GM19328 (cell line): ENCODE measurements around the gene TMTC1.
"Not testable (repeated sequence)": the region's sequence is repeated elsewhere in the genome, so short reads cannot be mapped to it uniquely, and the experiment has no call there.

Experiments
- ATAC-seq: cut with Tn5 transposase; IDR thresholded peaks from one replicate; pipeline ENCODE4 v1.9.1; 2021; ENCODE audit warnings: mild to moderate bottlenecking, moderate library complexity; ENCODE audit not compliant: unreplicated experiment

The TMTC1 gene

DNA sequence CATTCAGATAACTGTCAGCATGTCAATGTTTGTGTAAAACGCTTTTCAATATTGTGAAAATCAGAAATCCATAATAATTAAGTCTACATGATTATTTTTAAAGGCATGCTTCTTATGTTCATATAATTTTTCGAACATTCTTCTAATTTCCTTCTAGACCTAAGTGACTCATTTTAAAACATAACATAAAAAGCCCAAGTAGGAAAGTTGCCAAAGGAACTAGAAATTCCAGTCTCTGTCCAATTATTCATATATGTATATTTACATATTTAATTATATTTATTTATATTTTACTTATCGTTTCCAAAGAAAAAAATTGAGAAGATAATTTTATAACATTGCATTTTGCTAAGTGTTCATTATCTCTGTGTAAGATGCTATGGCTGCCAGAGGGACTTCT, 110.4 kb downstream of the TMTC1 start:
- ATAC-seq, result no peak

DNA sequence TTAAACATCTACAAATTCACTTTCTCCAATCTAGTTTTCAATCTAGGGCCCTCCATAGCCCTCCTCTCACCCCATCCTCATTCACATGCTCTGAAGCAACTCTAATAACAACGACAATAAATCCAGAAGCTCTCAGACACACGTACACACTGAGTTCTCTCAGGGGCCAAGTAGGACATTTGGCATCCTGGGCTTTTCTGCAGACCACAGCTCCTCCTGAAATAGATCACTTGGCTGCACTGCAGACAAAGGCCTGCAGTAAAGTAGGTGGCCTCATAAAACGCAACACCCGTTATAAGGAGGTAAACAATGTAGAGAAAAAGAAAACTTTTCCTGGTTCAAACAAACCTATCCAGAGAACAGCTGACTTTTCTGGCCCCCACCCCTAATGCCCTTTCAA, 111.2 kb downstream of the TMTC1 start:
- ATAC-seq, result no peak

DNA sequence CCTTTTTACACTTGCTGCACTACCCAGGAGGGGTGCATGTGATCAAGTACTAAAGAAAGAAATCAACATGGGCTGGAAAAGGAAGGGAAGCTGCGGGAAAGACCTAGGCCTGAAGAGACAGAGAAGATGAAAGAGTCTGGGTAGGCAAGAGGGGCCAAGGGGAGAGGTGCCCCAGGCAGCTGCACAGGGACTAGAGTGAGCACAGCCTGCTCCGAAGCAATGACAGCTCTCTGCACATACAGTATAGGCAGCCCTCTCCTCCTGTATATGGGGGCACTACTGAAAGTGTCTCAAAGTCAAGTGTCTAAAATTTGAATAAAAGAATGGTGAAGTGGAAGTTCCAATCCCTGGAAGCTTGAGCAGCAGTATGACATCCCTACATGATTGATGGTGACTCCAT, 112.0 kb downstream of the TMTC1 start:
- no peak for ATAC-seq

DNA sequence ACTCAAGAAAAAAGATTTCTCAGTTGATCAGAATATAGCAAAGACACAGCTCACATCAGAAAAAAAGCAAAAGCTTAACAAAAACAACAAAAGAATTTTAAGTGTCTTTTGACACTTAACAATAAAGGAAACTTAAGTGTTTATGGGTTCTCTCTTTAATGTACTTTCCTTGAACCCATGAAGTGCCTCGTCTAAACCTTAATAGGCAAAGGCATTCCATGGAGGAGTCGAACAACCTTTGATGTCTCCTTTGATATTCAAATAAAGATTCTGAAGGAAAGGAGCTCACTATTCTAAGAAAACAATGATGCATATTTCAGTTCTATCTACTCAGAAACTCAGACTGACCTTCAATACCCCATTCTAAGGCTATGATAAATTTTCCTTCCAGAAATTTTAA, 116.7 kb downstream of the TMTC1 start:
- ATAC-seq, result no peak

DNA sequence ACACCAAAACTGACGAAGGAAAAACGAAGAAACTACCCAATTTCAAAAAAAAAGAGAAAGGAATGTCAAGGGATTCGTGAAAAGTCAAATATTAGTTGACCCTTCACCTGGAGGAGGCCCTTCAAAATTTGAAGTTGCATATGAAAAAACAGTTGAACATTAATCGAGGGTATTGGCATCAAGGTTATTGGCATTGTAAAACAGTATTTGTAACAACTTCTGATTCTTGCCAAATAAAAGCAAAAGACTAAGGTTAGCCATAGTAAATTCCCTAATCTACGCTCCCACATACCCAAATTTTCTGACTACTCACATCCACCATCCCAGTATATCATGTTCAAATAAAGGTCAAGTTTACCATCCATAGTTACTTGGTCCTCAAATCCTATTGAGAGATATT, 118.6 kb downstream of the TMTC1 start:
- ATAC-seq, result no peak

DNA sequence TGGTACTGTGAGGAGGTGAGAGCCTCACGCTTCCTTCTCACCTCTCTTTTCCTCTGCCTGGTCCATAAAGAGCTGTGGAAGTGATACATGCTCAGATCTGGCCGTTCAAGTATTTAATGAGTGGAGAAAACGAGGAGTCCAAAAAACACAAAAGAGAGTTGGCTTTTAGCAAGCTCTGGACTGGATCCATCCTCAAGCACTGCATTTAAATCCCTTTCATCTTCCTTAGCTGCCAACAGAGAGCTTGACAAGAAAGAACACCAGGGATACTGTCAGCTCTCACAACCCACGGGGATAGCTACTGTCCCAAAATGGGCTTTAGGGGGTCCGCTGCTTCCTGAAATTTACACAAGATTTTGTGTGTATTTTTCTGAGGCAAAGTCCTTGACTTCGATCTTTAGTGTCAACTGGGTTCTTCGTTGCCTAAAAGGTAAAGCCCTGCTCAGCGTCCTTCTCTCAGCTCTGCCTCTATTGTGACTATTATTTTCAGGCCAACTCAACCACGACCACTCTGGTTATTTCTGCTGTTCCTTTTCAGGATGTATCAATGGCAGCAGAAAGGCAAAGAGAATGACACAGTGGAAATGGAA, 120.9 kb downstream of the TMTC1 start:
- no peak for ATAC-seq

DNA sequence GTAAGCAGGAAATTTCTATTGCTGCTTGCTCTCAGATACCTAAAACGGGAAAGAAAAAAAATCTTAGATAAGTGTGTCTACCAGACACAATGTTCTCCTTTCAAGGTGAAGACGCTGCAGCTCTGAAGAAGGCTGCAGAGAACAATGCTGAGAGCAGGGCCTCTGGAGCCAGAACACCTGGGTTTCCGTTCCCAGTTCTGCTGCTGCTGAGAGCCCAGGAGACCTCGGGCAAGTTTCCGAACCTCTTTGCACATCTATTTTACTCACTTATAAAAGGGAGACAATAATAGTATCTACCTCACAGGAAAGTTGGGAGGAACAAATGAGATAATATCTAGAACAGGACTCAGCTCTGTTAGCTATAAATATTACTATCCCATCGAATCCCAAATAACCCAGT, 122.9 kb downstream of the TMTC1 start:
- no peak for ATAC-seq

DNA sequence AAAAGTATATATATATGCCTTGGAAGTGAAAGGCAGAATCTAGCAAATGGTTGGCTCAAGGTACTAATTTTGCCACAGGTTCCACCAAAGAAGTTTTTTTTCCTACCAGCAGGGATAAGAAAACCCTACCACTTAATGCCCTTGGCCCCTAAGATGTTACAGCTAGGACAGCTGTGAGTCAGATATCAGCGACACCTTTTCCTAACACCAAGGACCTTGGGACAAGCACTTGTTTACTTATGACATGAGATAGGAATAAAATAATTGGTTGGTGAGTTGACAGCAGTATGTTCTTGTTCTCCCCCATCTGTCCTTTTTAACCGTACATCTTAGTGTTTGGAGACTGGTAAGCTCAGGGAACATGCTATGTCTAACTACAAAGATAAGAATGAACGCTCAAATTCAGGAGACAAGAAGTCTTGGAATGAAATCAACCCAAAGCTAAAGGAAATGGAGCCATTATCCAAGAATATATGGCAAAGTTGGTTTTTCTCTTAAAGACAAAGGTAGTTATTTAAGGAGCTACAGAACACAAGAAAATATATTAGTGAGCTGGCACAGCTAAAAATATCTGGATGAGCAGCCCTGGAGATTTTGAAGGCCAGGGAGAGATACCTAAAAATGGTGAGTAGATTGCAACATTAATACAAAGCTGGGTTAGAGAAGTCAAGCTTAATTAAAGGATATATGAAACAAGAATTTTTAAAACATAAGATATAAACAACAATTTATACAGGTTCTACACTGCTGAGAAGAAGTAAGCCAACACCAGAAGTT, 126.8 kb downstream of the TMTC1 start:
- no peak for ATAC-seq

DNA sequence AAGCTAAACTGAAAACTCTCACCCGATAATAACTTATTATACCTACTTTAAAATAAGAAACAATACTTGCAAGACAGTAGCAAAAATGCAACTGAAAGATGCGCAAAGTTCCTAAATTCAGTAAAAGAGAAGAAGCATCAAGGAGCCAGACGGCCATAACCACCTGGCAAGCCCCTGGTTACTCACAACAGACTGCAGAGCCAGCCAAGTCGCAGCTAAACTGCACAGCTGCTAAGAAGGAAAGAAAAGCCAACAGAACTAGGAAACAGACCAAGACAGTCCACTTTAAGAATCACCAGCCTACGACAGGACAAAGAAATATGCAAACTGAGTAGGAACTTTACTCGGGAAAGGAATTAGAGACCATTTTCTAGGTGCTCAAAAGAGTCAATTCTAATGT, 127.9 kb downstream of the TMTC1 start:
- no peak for ATAC-seq

DNA sequence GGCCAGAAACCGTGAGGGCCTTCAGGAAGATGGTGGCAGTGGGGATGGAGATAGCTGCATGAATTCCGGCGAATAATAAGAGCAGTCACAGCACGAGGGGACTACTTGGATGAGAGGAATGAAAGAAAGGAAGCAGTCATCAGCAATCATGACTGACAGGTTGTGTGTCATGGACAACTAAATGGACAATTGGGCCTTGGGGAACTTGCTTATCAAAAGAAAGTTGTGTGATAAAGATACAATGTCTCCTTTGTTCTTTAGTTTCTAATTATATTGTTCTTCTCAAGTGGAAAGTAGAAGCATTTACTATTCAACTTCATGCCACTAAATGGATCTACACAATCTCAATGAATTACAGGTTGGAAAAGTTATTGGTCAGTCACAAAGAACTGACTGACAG, 130.5 kb downstream of the TMTC1 start:
- ATAC-seq, result no peak

DNA sequence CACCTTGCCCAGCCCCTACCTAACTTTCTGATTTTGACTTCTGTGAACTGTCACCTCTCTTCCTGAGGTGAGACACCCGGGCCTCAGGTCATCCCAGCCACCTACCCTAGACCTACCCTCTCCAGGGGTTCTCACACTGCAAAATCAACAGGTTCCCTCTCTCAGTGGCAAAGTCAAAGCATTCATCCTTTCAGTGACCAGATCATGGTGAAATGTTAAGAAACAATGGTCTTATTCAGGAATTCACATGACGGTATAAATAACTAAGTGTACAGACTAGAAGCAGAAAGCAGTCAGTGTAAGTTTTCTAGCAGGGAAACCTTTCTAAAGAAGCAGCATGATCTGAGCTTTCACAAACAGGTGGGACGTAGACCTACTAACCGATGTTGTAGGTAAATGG, 133.4 kb downstream of the TMTC1 start:
- ATAC-seq, result no peak

DNA sequence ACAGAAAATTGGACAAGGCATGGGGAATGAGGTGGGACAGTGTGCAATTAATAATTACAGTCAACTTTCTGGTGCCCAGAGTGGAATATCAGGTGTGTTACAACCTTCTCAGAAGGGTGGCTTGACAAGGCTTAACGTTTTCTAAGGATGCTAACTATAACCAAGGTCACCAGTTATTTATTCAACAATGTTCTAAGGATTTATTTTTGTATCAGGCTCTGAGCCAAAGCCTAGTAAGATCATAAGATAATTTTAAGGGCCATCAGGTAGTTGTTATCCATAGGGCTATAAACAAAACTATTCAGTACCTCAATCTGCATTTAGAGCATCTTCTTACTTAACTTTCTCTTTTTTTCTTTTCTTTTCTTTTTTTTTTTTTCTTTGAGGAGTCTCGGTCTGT, 134.0 kb downstream of the TMTC1 start:
- no peak for ATAC-seq

DNA sequence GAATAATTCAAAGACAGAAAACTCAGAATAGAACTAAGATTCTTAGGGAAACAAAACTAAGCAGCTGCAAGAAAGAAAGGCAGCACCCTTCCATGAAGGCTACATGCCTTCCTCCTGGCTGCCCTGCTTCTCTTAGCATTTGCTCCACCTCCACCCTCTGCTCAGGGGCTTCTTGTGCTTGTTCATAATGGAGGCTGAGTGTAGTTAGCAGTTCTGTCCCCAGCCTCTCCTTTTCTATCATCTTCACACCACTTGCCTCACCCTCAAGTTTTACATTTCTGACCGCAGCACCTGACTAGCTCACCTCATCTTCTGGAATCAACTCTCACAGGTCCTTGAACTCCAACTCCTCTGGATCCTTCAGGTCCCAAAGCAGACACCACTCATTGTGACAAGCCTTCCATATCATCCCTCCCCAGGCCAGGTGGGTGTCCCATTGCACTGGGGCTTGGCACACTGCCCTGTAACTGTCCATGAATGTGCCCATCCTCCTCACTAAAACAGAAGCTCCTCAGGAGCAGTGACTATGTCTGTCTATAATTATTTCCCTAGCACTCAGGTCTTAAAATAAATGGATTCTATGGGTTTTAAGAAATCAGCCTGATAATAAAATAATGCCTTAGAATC, 139.1 kb downstream of the TMTC1 start:
- ATAC-seq, result no peak

DNA sequence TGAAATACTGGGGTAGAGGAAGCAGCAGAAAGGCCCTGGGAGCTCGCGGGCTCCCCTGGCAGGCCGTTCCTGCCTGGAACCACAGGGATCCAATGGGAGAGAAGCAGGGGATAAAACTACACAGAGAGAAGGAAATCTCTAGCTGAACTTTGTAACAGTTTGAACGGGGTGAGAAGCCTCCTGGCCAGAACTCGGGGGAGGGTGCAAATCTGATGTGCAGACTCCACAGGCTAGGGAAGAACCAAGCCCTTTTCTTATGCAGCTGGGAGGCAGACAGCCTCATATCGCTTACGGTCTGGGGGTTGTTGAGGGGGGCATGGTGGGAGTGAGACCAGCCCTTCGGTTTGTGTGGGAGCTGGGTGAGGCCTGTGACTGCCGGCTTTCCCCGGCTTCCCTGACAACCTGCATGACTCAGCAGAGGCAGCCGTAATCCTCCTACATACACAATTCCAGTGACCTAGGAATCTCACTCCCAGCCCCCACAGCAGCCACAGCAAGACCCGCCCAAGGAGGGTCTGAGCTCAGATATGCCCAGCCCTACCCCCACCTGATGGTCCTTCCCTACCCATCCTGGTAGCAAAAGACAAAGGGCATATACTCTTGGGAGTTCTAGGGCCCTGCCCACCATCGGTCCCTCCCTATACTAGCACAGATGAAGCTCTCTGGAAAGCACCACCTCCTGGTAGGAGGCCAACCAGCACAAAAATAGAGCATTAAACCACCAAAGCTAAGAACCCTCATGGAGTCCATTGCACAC, 143.0 kb downstream of the TMTC1 start:
- ATAC-seq, result no peak

DNA sequence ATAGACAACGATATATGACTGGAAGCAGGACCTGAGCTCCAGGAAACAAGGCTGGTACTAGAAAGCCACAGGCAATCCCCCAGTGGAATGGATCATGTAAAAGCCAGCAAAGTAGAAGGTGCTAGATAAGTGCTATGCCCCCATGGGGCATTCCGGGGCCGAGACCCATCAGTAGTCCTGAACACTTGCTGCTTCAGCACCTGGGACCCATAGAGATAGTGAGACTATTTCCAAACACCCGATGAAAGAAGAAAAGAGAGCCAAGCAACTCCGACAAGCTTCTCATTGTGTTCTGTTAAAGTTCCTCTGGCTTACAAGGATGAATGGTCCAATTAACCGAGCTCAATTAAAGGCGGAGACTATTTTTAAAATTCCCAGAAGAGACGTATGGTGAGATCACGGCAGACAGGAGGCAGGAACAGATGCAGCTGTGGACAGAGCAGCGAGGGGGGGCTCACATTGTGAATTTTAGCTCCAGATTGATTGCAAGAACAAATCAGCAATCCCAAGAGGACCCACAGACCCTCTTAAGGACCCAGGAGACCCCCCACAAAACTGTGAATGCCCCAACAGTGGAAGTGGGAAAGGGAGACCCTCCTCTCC, 143.7 kb downstream of the TMTC1 start:
- ATAC-seq, result no peak

DNA sequence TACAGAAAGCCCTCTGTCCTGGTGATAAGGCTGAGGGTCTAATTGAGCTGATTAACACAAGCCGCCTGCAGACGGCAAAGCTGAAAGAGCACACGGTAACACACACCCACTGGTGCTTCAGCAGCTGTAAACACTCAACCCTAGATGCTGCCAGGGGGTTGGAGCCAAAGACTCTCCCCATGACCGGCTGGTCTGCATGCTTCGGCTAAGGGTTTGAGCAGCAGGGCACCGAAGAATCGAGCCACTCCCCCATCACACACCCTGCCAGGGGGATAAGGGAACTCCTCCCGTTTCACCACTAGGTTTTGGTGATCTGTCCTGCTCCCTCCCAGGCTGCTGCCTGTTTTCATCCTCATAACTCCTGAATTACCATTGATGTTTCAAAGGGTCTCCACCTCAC, 145.2 kb downstream of the TMTC1 start:
- no peak for ATAC-seq

DNA sequence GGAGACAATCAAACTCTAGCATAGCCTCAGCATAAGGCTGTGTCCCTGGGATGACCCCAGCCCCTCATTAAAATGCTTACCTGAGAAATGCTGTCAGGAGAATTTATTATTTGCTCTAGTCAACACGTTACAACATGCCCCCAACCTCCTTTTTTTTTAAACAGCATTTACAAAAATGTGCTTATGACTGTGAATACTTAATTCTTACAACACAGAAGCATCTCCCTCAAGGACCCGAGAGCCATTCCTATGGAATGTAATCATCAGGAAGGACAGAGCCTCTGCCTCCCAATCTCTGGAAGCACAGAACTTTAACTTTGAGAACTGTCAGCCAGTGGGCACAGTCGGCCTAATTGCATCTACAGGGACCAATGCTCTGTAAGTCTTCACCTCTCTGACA, 149.7 kb downstream of the TMTC1 start:
- no peak for ATAC-seq

DNA sequence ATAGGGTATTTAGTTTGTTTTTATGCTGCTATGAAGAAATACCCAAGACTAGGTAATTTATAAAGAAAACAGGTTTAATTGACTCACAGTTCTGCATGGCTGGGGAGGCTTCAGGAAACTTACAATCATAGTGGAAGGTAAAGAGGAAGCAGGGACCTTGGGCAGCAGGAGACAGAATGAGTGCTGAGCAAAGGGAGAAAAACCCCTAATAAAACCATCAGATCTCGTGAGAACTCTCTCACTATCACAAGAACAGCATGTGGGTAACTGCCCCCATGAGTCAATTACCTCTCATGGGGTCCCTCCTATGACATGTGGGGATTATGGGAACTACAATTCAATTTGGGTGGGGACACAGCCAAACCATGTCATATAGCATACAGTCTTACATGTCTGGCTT, 153.6 kb downstream of the TMTC1 start:
- ATAC-seq, result not testable (repeated sequence)

DNA sequence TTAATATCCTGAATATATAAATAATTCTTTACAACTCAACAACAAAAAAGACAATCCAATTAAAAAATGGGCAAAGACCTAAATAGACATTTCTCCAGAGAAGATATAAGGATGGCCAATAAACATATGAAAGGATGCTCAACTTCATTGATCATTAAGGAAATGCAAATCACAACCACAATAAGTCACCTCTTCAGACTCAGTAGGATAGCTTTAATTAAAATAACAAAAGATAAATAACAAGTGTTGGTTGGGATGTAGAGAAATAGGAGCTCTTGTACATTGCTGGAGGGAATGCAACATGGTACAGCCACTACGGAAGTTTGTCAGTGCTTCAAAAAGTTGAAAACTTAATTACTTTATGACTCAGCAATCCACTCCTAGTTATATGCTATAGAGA, 156.5 kb downstream of the TMTC1 start:
- ATAC-seq, result no peak

DNA sequence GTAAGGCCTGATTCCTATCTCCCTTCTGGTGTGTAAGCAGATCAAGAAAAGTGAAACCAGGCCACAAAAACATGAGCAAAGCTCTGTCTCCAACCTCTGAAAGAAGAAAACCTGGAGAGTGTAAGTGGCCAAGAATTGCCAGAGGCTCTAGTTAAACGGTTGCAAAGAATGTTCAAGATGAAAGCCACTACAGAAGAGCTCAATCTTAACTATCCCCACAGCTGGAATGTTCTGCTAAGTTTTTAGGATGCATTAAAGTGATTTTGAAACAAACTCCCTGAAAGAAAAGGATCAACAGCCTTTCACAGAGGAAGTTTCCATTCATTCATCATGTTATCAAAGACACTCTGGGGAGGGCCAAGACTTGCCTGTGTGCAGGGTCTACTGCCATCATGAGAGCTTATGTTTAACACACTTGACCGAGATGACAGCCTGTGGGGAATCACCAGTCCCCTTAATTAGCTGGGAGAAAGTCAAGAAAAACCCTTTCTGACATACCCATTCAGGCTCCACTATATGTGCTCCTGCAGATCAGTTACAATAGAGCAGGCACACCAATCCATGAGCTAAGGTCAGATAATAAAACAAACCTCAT, 158.3 kb downstream of the TMTC1 start:
- no peak for ATAC-seq

DNA sequence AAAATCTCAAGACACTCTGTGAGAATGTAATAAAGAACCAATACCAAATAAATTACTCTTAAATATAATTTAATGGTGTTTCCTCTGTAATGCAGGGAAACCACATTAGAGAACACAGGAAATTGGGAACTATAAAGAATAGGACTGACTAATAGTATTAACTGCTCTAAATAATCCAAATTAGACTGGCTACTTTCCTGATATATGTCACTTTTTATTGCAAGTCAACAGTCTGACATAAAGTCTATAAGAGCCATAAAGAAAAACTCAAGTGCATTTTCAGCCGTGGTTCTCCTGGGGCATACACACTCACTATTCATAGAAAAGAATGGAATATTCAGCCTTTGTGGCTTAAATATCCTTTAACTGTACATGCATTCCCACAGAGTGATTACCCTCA, 161.5 kb downstream of the TMTC1 start:
- no peak for ATAC-seq
